Osteocyte (in vitro differentiated cells): ENCODE results near the gene GAPDHS. TPM values are rescaled to one million over a fixed set of nuclear protein-coding genes. Genes with fewer than 3 reads are reported as not detected.

Experiments used
- DNase-seq: peaks from one replicate; pipeline ENCODE4 v3.0.0; 2021; ENCODE audit warnings: mixed read lengths; ENCODE audit not compliant: unreplicated experiment; ENCODE audit errors: extremely low spot score
- H3K27ac Mint-ChIP-seq: one replicate; pipeline ENCODE4 v1.8.0; 2021; ENCODE audit warnings: mild to moderate bottlenecking, mixed read lengths; ENCODE audit not compliant: unreplicated experiment
- H3K27me3 Mint-ChIP-seq: one replicate; pipeline ENCODE4 v1.8.0; 2021; ENCODE audit warnings: mixed read lengths; ENCODE audit not compliant: unreplicated experiment
- H3K36me3 Mint-ChIP-seq: one replicate; pipeline ENCODE4 v1.8.0; 2021; ENCODE audit warnings: mixed read lengths; ENCODE audit not compliant: unreplicated experiment
- H3K4me1 Mint-ChIP-seq: one replicate; pipeline ENCODE4 v1.8.0; 2021; ENCODE audit warnings: mixed read lengths; ENCODE audit not compliant: unreplicated experiment
- H3K4me3 Mint-ChIP-seq: one replicate; pipeline ENCODE4 v1.8.0; 2021; ENCODE audit warnings: mild to moderate bottlenecking, moderate library complexity, mixed read lengths; ENCODE audit not compliant: unreplicated experiment
- H3K9me3 Mint-ChIP-seq: one replicate; pipeline ENCODE4 v1.8.0; 2021; ENCODE audit warnings: mixed read lengths; ENCODE audit not compliant: unreplicated experiment
- CTCF ChIP-seq: fragments of 200-600 bp; sonication (generic); IDR thresholded peaks from 2 replicates; pipeline ENCODE4 v1.5.0; 2021; ENCODE audit warnings: antibody characterized with exemption, mild to moderate bottlenecking, moderate library complexity
- total RNA-seq: library from RNA; stranded (reverse); gene quantifications from 2 replicates; pipeline ENCODE4 v1.2.1, GENCODE V29; 2021

Gene GAPDHS
- total RNA-seq, 1 donor from 2014 or later: not detected

- no peak for DNase-seq
- Mint-ChIP-seq H3K4me1 (peaks cover 16% of the 10 kb centered on the region), H3K36me3 (no peaks in the 10 kb centered on the region), H3K27ac (no peak overlapping the region), H3K9me3 (no peaks in the 10 kb centered on the region), H3K4me3 (no peak overlapping the region), H3K27me3 (no peaks in the 10 kb centered on the region)
- no peak for TF ChIP-seq CTCF
Measured at GRCh38 chr19:35549879-35550523, 16.7 kb downstream of the GAPDHS start.

- TF ChIP-seq CTCF: no peak
- DNase-seq: no peak
- H3K4me3 Mint-ChIP-seq: no peak overlapping the region
- no peaks in the 10 kb centered on the region for H3K27me3 Mint-ChIP-seq
- peaks cover 12% of the 10 kb centered on the region for H3K4me1 Mint-ChIP-seq
- no peak overlapping the region for H3K27ac Mint-ChIP-seq
- no peaks in the 10 kb centered on the region for H3K36me3 Mint-ChIP-seq
- no peaks in the 10 kb centered on the region for H3K9me3 Mint-ChIP-seq
Measured at GRCh38 chr19:35551091-35551810, 18.0 kb downstream of the GAPDHS start.

- no peaks in the 10 kb centered on the region for H3K36me3 Mint-ChIP-seq
Measured at GRCh38 chr19:35552534-35553384, 19.5 kb downstream of the GAPDHS start.

GRCh38 chr19:35553385-35554000 lies 20.2 kb downstream of the GAPDHS start:
- Mint-ChIP-seq H3K36me3 (no peaks in the 10 kb centered on the region), H3K4me1 (peaks cover 7% of the 10 kb centered on the region), H3K9me3 (no peaks in the 10 kb centered on the region), H3K4me3 (no peak overlapping the region), H3K27ac (no peak overlapping the region), H3K27me3 (peaks cover 5% of the 10 kb centered on the region)
- DNase-seq: no peak
- no peak for TF ChIP-seq CTCF

More at GRCh38 chr19:35552534-35553384, 19.5 kb downstream of the GAPDHS start:
- no peak overlapping the region for H3K4me3 Mint-ChIP-seq
- H3K9me3 Mint-ChIP-seq: no peaks in the 10 kb centered on the region
- no peak for TF ChIP-seq CTCF
- no peak for DNase-seq
- H3K27me3 Mint-ChIP-seq: peaks cover 3% of the 10 kb centered on the region
- peaks cover 4% of the 10 kb centered on the region for H3K4me1 Mint-ChIP-seq
- H3K27ac Mint-ChIP-seq: no peak overlapping the region
